Measurements from ENCODE around the gene FBRS.

GRCh38 chr16:30666681-30667080 is 8.4 kb downstream of the FBRS start:
- no peak for TF ChIP-seq EZH2 (IDR thresholded peaks at IDR 0.05; ENCODE audit: insufficient read depth, poor library complexity, severe bottlenecking)
- no peak for TF ChIP-seq EZH2phosphoT487 (IDR thresholded peaks at IDR 0.05; ENCODE audit: insufficient read depth, low read depth)
